ENCODE data around the gene TMC3. TPM values are rescaled to one million over a fixed set of nuclear protein-coding genes. Genes with fewer than 3 reads are reported as not detected.

Gene TMC3
- total and polyA plus RNA-seq, 4 donors: 0.02 to 0.13 TPM; not detected in 2

- peak overlapping the region; percentile 62 to 70 for H3K27ac ChIP-seq (ENCODE audit: low read depth in 1 of 2, low read length in 2 of 2)
- H3K4me1 ChIP-seq (ENCODE audit: control insufficient read depth in 4 of 4, insufficient read depth in 4 of 4, low read length in 3 of 4): peaks cover 2 to 11% (median 7%) of the 10 kb centered on the region in 4 donors
- DNase-seq (ENCODE audit: low spot score): no peak
- peak overlapping the region in 1 of 2 donors; percentile 36 for H3K9ac ChIP-seq (ENCODE audit: low read depth in 1 of 2, low read length in 2 of 2)
- H3K9me3 ChIP-seq (ENCODE audit: control insufficient read depth in 4 of 4, low read length in 3 of 4): no peaks in the 10 kb centered on the region
- H3K27me3 ChIP-seq (ENCODE audit: control insufficient read depth in 4 of 4, insufficient read depth in 4 of 4, low read length in 3 of 4): no peaks in the 10 kb centered on the region
- TF ChIP-seq EGR1 (IDR thresholded peaks at IDR 0.05; ENCODE audit: low read depth in 2 of 2) (no peak), HNF4G (IDR thresholded peaks at IDR 0.05) (no peak), FOXA1 (IDR thresholded peaks at IDR 0.05) (no peak), HNF4A (conservative IDR thresholded peaks at IDR 0.05) (no peak), CTCF (IDR thresholded peaks at IDR 0.05; ENCODE audit: low read depth, low read length, missing input control) (no peak), YY1 (IDR thresholded peaks at IDR 0.05) (peak; percentile 73), RXRA (IDR thresholded peaks at IDR 0.05) (no peak), NR2F2 (IDR thresholded peaks at IDR 0.05) (no peak), TAF1 (conservative IDR thresholded peaks at IDR 0.05) (no peak), FOXA2 (IDR thresholded peaks at IDR 0.05) (no peak), RAD21 (IDR thresholded peaks at IDR 0.05) (peak in 1 of 2 donors; percentile 16), GABPA (IDR thresholded peaks at IDR 0.05 in 1 of 2, conservative IDR thresholded peaks at IDR 0.05 in 1 of 2) (no peak), SP1 (IDR thresholded peaks at IDR 0.05) (peak; percentile 40), JUND (IDR thresholded peaks at IDR 0.05) (no peak), ZBTB33 (IDR thresholded peaks at IDR 0.05) (no peak)
- TF ChIP-seq, protein P1, sequence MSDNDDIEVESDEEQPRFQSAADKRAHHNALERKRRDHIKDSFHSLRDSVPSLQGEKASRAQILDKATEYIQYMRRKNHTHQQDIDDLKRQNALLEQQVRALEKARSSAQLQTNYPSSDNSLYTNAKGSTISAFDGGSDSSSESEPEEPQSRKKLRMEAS (IDR thresholded peaks at IDR 0.05): peak; percentile 58
- TF ChIP-seq, protein P2, sequence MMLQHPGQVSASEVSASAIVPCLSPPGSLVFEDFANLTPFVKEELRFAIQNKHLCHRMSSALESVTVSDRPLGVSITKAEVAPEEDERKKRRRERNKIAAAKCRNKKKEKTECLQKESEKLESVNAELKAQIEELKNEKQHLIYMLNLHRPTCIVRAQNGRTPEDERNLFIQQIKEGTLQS (IDR thresholded peaks at IDR 0.05): no peak
- TF ChIP-seq, protein P3, sequence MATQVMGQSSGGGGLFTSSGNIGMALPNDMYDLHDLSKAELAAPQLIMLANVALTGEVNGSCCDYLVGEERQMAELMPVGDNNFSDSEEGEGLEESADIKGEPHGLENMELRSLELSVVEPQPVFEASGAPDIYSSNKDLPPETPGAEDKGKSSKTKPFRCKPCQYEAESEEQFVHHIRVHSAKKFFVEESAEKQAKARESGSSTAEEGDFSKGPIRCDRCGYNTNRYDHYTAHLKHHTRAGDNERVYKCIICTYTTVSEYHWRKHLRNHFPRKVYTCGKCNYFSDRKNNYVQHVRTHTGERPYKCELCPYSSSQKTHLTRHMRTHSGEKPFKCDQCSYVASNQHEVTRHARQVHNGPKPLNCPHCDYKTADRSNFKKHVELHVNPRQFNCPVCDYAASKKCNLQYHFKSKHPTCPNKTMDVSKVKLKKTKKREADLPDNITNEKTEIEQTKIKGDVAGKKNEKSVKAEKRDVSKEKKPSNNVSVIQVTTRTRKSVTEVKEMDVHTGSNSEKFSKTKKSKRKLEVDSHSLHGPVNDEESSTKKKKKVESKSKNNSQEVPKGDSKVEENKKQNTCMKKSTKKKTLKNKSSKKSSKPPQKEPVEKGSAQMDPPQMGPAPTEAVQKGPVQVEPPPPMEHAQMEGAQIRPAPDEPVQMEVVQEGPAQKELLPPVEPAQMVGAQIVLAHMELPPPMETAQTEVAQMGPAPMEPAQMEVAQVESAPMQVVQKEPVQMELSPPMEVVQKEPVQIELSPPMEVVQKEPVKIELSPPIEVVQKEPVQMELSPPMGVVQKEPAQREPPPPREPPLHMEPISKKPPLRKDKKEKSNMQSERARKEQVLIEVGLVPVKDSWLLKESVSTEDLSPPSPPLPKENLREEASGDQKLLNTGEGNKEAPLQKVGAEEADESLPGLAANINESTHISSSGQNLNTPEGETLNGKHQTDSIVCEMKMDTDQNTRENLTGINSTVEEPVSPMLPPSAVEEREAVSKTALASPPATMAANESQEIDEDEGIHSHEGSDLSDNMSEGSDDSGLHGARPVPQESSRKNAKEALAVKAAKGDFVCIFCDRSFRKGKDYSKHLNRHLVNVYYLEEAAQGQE (IDR thresholded peaks at IDR 0.05): peak; percentile 31
- 61% methylated on average over 11 of the region's 11 CpGs for WGBS
- H3K36me3 ChIP-seq (ENCODE audit: control insufficient read depth in 4 of 4, insufficient read depth in 3 of 4, low read depth in 1 of 4, low read length in 3 of 4): no peaks in the 10 kb centered on the region
- H3K4me3 ChIP-seq (ENCODE audit: low read depth in 1 of 3, low read length in 3 of 3): peak overlapping the region; percentile 15 to 55 (median 27)
Observed at GRCh38 chr15:81296673-81297072, 77.3 kb downstream of the TMC3 start.
